Measurements from ENCODE around the gene KATNB1.

- TF ChIP-seq BRCA1 (IDR thresholded peaks at IDR 0.05; ENCODE audit: low read depth, low read length) (no peak), CTCF (IDR thresholded peaks at IDR 0.05; ENCODE audit: control extremely low read depth in 1 of 3, insufficient read depth in 1 of 3, low read depth in 1 of 3, low read length in 3 of 3) (no peak), SP2 (IDR thresholded peaks at IDR 0.05; ENCODE audit: low read length) (no peak), ZNF274 (IDR thresholded peaks at IDR 0.05; ENCODE audit: borderline replicate concordance, extremely low read depth, low read length) (no peak), YY1 (IDR thresholded peaks at IDR 0.05; ENCODE audit: low read depth, low read length) (no peak), POLR2A (IDR thresholded peaks at IDR 0.05; ENCODE audit: control extremely low read depth in 1 of 2, low read depth in 2 of 2, low read length in 2 of 2) (no peak), MAX (IDR thresholded peaks at IDR 0.05) (no peak), RFX5 (IDR thresholded peaks at IDR 0.05; ENCODE audit: borderline replicate concordance, low read depth, low read length) (no peak), EZH2 (IDR thresholded peaks at IDR 0.05; ENCODE audit: low read depth, low read length, severe bottlenecking) (no peak), POLR2AphosphoS5 (IDR thresholded peaks at IDR 0.05; ENCODE audit: low read depth, low read length) (no peak)
Observed at GRCh38 chr16:57725554-57725953, 10.0 kb upstream of the KATNB1 start.

Measured in H1 (cell line).